GM19099 (cell line): ENCODE results near the gene LIMA1.

Experiments used
- POLR2A ChIP-seq: IDR thresholded peaks from 3 replicates; pipeline ENCODE4 v1.6.1; 2011; ENCODE audit warnings: low read depth; ENCODE audit not compliant: insufficient read length; ENCODE audit errors: extremely low read depth

Gene LIMA1

GRCh38 chr12:50283229-50283923, at the start of gene LIMA1:
TSS of gene LIMA1 (minus strand) at chr12:50283520. CDS start at chr12:50248751, 34,769 bp downstream.
- peak; percentile 93 for TF ChIP-seq POLR2A

GRCh38 chr12:50331745-50332144, 48.4 kb upstream of the LIMA1 start:
- no peak for TF ChIP-seq POLR2A

- TF ChIP-seq POLR2A: no peak
These were observed 43.4 kb upstream of the LIMA1 start for GRCh38 chr12:50326590-50327284.

GRCh38 chr12:50325890-50326391, 42.6 kb upstream of the LIMA1 start:
- TF ChIP-seq POLR2A: no peak

- TF ChIP-seq POLR2A: no peak
These were observed 38.9 kb upstream of the LIMA1 start for GRCh38 chr12:50322206-50322605.

- TF ChIP-seq POLR2A: no peak
These were observed 33.9 kb upstream of the LIMA1 start for GRCh38 chr12:50317203-50317602.

GRCh38 chr12:50315803-50316202, 32.5 kb upstream of the LIMA1 start:
- no peak for TF ChIP-seq POLR2A

- TF ChIP-seq POLR2A: no peak
These were observed 31.5 kb upstream of the LIMA1 start for GRCh38 chr12:50314636-50315312.

- TF ChIP-seq POLR2A: no peak
These were observed 30.1 kb upstream of the LIMA1 start for GRCh38 chr12:50313256-50313931.

GRCh38 chr12:50309950-50310349, 26.6 kb upstream of the LIMA1 start:
- no peak for TF ChIP-seq POLR2A

- no peak for TF ChIP-seq POLR2A
These were observed 19.4 kb upstream of the LIMA1 start for GRCh38 chr12:50302686-50303085.

- no peak for TF ChIP-seq POLR2A
These were observed 14.7 kb upstream of the LIMA1 start for GRCh38 chr12:50297996-50298395.

- no peak for TF ChIP-seq POLR2A
These were observed 13.7 kb upstream of the LIMA1 start for GRCh38 chr12:50297027-50297426.

GRCh38 chr12:50296554-50296953, 13.2 kb upstream of the LIMA1 start:
- no peak for TF ChIP-seq POLR2A

- no peak for TF ChIP-seq POLR2A
These were observed 8.1 kb upstream of the LIMA1 start for GRCh38 chr12:50291377-50291776.
